ENCODE data around the gene DLK1. TPM values are rescaled to one million over a fixed set of nuclear protein-coding genes. Genes with fewer than 3 reads are reported as not detected.

DLK1 gene
- total and polyA plus RNA-seq, 2 of the 13 experiments (the other 11 are each of a cell fraction or from before 2014, with no cell fraction given) = 95.5 to 312 TPM

DNA sequence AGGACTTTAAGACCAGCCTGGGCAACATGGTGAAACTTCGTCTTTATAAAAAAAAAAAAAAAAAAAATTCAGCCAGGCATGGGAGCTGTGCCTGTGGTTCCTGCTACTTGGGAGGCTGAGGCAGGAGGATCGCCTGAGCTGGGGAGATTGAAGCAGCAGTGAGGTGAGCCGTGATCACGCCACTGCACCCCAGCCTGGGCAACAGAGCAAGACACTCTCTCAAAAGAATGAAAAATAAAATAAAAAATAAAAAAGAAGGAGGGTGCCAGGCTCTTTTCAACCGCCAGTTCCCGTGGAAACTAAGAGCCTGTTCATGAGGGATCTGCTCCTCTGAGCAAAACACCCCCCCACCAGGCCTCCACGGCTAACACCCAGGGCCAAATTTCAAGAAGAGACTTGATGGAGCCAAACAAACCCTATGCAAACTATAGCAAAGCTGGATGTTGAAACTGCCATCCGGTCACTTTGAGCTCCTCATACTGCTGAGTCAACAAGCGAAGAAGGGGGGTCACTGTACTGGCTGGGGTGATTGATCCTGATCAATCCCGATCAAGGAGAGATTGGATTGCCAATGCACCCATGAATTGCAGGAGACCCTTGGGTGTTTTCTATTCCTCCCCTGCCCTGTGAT is 23.4 kb downstream of the DLK1 start (continued):
- TF ChIP-seq, protein P1, sequence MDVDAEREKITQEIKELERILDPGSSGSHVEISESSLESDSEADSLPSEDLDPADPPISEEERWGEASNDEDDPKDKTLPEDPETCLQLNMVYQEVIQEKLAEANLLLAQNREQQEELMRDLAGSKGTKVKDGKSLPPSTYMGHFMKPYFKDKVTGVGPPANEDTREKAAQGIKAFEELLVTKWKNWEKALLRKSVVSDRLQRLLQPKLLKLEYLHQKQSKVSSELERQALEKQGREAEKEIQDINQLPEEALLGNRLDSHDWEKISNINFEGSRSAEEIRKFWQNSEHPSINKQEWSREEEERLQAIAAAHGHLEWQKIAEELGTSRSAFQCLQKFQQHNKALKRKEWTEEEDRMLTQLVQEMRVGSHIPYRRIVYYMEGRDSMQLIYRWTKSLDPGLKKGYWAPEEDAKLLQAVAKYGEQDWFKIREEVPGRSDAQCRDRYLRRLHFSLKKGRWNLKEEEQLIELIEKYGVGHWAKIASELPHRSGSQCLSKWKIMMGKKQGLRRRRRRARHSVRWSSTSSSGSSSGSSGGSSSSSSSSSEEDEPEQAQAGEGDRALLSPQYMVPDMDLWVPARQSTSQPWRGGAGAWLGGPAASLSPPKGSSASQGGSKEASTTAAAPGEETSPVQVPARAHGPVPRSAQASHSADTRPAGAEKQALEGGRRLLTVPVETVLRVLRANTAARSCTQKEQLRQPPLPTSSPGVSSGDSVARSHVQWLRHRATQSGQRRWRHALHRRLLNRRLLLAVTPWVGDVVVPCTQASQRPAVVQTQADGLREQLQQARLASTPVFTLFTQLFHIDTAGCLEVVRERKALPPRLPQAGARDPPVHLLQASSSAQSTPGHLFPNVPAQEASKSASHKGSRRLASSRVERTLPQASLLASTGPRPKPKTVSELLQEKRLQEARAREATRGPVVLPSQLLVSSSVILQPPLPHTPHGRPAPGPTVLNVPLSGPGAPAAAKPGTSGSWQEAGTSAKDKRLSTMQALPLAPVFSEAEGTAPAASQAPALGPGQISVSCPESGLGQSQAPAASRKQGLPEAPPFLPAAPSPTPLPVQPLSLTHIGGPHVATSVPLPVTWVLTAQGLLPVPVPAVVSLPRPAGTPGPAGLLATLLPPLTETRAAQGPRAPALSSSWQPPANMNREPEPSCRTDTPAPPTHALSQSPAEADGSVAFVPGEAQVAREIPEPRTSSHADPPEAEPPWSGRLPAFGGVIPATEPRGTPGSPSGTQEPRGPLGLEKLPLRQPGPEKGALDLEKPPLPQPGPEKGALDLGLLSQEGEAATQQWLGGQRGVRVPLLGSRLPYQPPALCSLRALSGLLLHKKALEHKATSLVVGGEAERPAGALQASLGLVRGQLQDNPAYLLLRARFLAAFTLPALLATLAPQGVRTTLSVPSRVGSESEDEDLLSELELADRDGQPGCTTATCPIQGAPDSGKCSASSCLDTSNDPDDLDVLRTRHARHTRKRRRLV (CRISPR knock-in tag; IDR thresholded peaks at IDR 0.05) = no peak
- TF ChIP-seq ZSCAN29 (CRISPR knock-in tag; conservative IDR thresholded peaks at IDR 0.05) = no peak; the same call in 1 of the 2 replicates
- TF ChIP-seq SOX6 (IDR thresholded peaks at IDR 0.05) = no peak
- peak; percentile 24; the same call in 1 of the 2 replicates for TF ChIP-seq SOX6 (CRISPR knock-in tag; IDR thresholded peaks at IDR 0.05)
- peak; percentile 90 for TF ChIP-seq ISL2 (CRISPR knock-in tag; IDR thresholded peaks at IDR 0.05)
- no peak for TF ChIP-seq GATAD1 (CRISPR knock-in tag; IDR thresholded peaks at IDR 0.05)
- TF ChIP-seq MXD4 (CRISPR knock-in tag; IDR thresholded peaks at IDR 0.05) = 0 out of 2 replicates have a peak, but pooled peaks have one; percentile 7
- 0 out of 2 replicates have a peak, but pooled peaks have one; percentile 42 for TF ChIP-seq KDM6A (CRISPR knock-in tag; IDR thresholded peaks at IDR 0.05; ENCODE audit: low read depth)
- TF ChIP-seq, protein P2, sequence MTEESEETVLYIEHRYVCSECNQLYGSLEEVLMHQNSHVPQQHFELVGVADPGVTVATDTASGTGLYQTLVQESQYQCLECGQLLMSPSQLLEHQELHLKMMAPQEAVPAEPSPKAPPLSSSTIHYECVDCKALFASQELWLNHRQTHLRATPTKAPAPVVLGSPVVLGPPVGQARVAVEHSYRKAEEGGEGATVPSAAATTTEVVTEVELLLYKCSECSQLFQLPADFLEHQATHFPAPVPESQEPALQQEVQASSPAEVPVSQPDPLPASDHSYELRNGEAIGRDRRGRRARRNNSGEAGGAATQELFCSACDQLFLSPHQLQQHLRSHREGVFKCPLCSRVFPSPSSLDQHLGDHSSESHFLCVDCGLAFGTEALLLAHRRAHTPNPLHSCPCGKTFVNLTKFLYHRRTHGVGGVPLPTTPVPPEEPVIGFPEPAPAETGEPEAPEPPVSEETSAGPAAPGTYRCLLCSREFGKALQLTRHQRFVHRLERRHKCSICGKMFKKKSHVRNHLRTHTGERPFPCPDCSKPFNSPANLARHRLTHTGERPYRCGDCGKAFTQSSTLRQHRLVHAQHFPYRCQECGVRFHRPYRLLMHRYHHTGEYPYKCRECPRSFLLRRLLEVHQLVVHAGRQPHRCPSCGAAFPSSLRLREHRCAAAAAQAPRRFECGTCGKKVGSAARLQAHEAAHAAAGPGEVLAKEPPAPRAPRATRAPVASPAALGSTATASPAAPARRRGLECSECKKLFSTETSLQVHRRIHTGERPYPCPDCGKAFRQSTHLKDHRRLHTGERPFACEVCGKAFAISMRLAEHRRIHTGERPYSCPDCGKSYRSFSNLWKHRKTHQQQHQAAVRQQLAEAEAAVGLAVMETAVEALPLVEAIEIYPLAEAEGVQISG (CRISPR knock-in tag; IDR thresholded peaks at IDR 0.05) = no peak
- TF ChIP-seq SIN3A (IDR thresholded peaks at IDR 0.05; ENCODE audit: borderline replicate concordance, low read depth, low read length) = no peak
- TF ChIP-seq, protein P3, sequence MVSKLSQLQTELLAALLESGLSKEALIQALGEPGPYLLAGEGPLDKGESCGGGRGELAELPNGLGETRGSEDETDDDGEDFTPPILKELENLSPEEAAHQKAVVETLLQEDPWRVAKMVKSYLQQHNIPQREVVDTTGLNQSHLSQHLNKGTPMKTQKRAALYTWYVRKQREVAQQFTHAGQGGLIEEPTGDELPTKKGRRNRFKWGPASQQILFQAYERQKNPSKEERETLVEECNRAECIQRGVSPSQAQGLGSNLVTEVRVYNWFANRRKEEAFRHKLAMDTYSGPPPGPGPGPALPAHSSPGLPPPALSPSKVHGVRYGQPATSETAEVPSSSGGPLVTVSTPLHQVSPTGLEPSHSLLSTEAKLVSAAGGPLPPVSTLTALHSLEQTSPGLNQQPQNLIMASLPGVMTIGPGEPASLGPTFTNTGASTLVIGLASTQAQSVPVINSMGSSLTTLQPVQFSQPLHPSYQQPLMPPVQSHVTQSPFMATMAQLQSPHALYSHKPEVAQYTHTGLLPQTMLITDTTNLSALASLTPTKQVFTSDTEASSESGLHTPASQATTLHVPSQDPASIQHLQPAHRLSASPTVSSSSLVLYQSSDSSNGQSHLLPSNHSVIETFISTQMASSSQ (IDR thresholded peaks at IDR 0.05; ENCODE audit: low read depth) = 0 out of 2 replicates have a peak, but pooled peaks have one; percentile 17
- TF ChIP-seq, protein P3 (CRISPR knock-in tag; IDR thresholded peaks at IDR 0.05; ENCODE audit: borderline replicate concordance) = no peak
- TF ChIP-seq NFATC3 (CRISPR knock-in tag; IDR thresholded peaks at IDR 0.05) = no peak
- TF ChIP-seq SMARCE1 (IDR thresholded peaks at IDR 0.05; ENCODE audit: borderline replicate concordance) = no peak
- 0 out of 2 replicates have a peak, but pooled peaks have one; percentile 22 for TF ChIP-seq SIX4 (CRISPR knock-in tag; IDR thresholded peaks at IDR 0.05)
- no peak for TF ChIP-seq NR1H2 (CRISPR knock-in tag; IDR thresholded peaks at IDR 0.05; ENCODE audit: borderline replicate concordance, low read depth)
- TF ChIP-seq ZNF20 (CRISPR knock-in tag; IDR thresholded peaks at IDR 0.05) = no peak; the same call in 1 of the 2 replicates
- TF ChIP-seq, protein P4, sequence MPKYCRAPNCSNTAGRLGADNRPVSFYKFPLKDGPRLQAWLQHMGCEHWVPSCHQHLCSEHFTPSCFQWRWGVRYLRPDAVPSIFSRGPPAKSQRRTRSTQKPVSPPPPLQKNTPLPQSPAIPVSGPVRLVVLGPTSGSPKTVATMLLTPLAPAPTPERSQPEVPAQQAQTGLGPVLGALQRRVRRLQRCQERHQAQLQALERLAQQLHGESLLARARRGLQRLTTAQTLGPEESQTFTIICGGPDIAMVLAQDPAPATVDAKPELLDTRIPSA (CRISPR knock-in tag; IDR thresholded peaks at IDR 0.05; ENCODE audit: borderline replicate concordance) = no peak
